ENCODE measurements around the gene CCDC121.

GRCh38 chr2:27581417-27582128, 47.2 kb downstream of the CCDC121 start:
- TF ChIP-seq CTCF (conservative IDR thresholded peaks at IDR 0.05; ENCODE audit: low read depth, low read length) (no peak), EZH2 (IDR thresholded peaks at IDR 0.05; ENCODE audit: low read length, unreplicated experiment) (no peak), EZH2phosphoT487 (IDR thresholded peaks at IDR 0.05; ENCODE audit: borderline replicate concordance, low read length) (no peak)
